OCI-LY1 (cell line): ENCODE results near the gene DHX9.

Experiments used
- H2AFZ ChIP-seq: fragments of 200-600 bp; sonication (generic), shearing (Covaris generic); 2 replicates; pipeline ENCODE4 v1.6.0; 2014; ENCODE audit warnings: antibody characterized with exemption, mild to moderate bottlenecking, low read length
- H3F3A ChIP-seq: fragments of 200-600 bp; sonication (generic), shearing (Covaris generic); 2 replicates; pipeline ENCODE4 v1.6.0; 2014; ENCODE audit warnings: mild to moderate bottlenecking, antibody characterized with exemption, low read length, moderate library complexity; ENCODE audit not compliant: insufficient read depth
- H3K27ac ChIP-seq: fragments of 200-600 bp; sonication (generic); 2 replicates; pipeline ENCODE4 v1.5.1; 2014; ENCODE audit warnings: low read length, mixed run types, mild to moderate bottlenecking, low read depth; ENCODE audit not compliant: poor library complexity, severe bottlenecking
- H3K27me3 ChIP-seq: fragments of 200-600 bp; sonication (generic); 2 replicates; pipeline ENCODE4 v1.6.0; 2014; ENCODE audit warnings: antibody characterized with exemption, mild to moderate bottlenecking, low read length, moderate library complexity; ENCODE audit not compliant: insufficient read depth
- H3K36me3 ChIP-seq: fragments of 200-600 bp; sonication (generic); 2 replicates; pipeline ENCODE4 v1.6.1; 2014; ENCODE audit warnings: mild to moderate bottlenecking, antibody characterized with exemption, low read length, moderate library complexity, mixed read lengths; ENCODE audit not compliant: insufficient read depth
- H3K4me1 ChIP-seq: fragments of 200-600 bp; sonication (generic); 2 replicates; pipeline ENCODE4 v1.5.1; 2014; ENCODE audit warnings: mild to moderate bottlenecking, low read length, moderate library complexity; ENCODE audit not compliant: insufficient read depth, severe bottlenecking
- H3K4me2 ChIP-seq: fragments of 200-600 bp; sonication (generic), shearing (Covaris generic); 2 replicates; pipeline ENCODE4 v1.6.1; 2014; ENCODE audit warnings: low read length
- H3K4me3 ChIP-seq: fragments of 200-600 bp; sonication (generic); 2 replicates; pipeline ENCODE4 v1.5.1; 2014; ENCODE audit warnings: low read length, low read depth, mild to moderate bottlenecking, mixed read lengths; ENCODE audit not compliant: poor library complexity, severe bottlenecking
- H3K79me2 ChIP-seq: fragments of 200-600 bp; shearing (Covaris generic); 2 replicates; pipeline ENCODE4 v1.6.1; 2016; ENCODE audit warnings: mixed run types, low read length, mixed read lengths; ENCODE audit not compliant: insufficient read depth
- H3K9ac ChIP-seq: fragments of 200-600 bp; sonication (generic), shearing (Covaris generic); 2 replicates; pipeline ENCODE4 v1.6.1; 2014; ENCODE audit warnings: mild to moderate bottlenecking, low read length, mixed read lengths
- H3K9me2 ChIP-seq: fragments of 200-600 bp; sonication (generic), shearing (Covaris generic); 2 replicates; pipeline ENCODE4 v1.6.1; 2014; ENCODE audit warnings: low read depth, mild to moderate bottlenecking, low read length, mixed read lengths
- H3K9me3 ChIP-seq: fragments of 200-600 bp; shearing (Covaris generic); 2 replicates; pipeline ENCODE4 v1.6.1; 2014; ENCODE audit warnings: low read length, mixed read lengths
- H4K20me1 ChIP-seq: fragments of 200-600 bp; sonication (generic), shearing (Covaris generic); 2 replicates; pipeline ENCODE4 v1.6.0; 2016; ENCODE audit warnings: mild to moderate bottlenecking, low read length; ENCODE audit not compliant: insufficient read depth
- CTCF ChIP-seq: fragments of 200-600 bp; sonication (generic), shearing (Covaris generic); IDR thresholded peaks from 2 replicates; pipeline ENCODE4 v1.5.1; 2017; ENCODE audit warnings: mild to moderate bottlenecking, antibody characterized with exemption, low read length, moderate library complexity, mixed read lengths
- EZH2 ChIP-seq: fragments of 200-600 bp; sonication (generic), shearing (Covaris generic); IDR thresholded peaks from 2 replicates; pipeline ENCODE4 v1.8.0; 2017; ENCODE audit warnings: borderline replicate concordance, mixed run types, mild to moderate bottlenecking, antibody characterized with exemption, low read length, moderate library complexity, mixed read lengths

DHX9 gene

GRCh38 chr1:182794676-182795201, 44.4 kb upstream of the DHX9 start:
- no peak for TF ChIP-seq CTCF
- TF ChIP-seq EZH2, result no peak
- no peaks in the 10 kb centered on the region for H3K9me2 ChIP-seq

GRCh38 chr1:182795563-182796228, 43.5 kb upstream of the DHX9 start:
- TF ChIP-seq CTCF, result no peak
- TF ChIP-seq EZH2, result no peak
- Histone ChIP-seq H3K27me3 (no peaks in the 10 kb centered on the region), H3F3A (no peaks in the 10 kb centered on the region), H3K79me2 (no peaks in the 10 kb centered on the region), H3K4me1 (peaks cover 6% of the 10 kb centered on the region), H3K9me3 (no peaks in the 10 kb centered on the region), H3K4me3 (no peak overlapping the region), H2AFZ (no peak overlapping the region), H3K4me2 (no peak overlapping the region), H3K36me3 (no peaks in the 10 kb centered on the region), H3K9ac (no peak overlapping the region), H3K9me2 (no peaks in the 10 kb centered on the region), H4K20me1 (no peaks in the 10 kb centered on the region), H3K27ac (no peak overlapping the region)

More at GRCh38 chr1:182794676-182795201, 44.4 kb upstream of the DHX9 start:
- no peak overlapping the region for H3K27ac ChIP-seq
- H3F3A ChIP-seq, result no peaks in the 10 kb centered on the region
- no peak overlapping the region for H2AFZ ChIP-seq
- no peaks in the 10 kb centered on the region for H3K9me3 ChIP-seq
- H3K79me2 ChIP-seq, result no peaks in the 10 kb centered on the region
- no peak overlapping the region for H3K4me3 ChIP-seq
- no peaks in the 10 kb centered on the region for H4K20me1 ChIP-seq
- peaks cover 12% of the 10 kb centered on the region for H3K4me1 ChIP-seq
- no peaks in the 10 kb centered on the region for H3K36me3 ChIP-seq
- no peak overlapping the region for H3K9ac ChIP-seq
- no peaks in the 10 kb centered on the region for H3K27me3 ChIP-seq
- H3K4me2 ChIP-seq, result no peak overlapping the region

- Histone ChIP-seq H4K20me1 (no peaks in the 10 kb centered on the region), H3K4me1 (no peaks in the 10 kb centered on the region), H3K79me2 (no peaks in the 10 kb centered on the region), H3K36me3 (no peaks in the 10 kb centered on the region), H3K4me3 (no peak overlapping the region), H3K27me3 (no peaks in the 10 kb centered on the region), H2AFZ (no peak overlapping the region), H3K4me2 (no peak overlapping the region), H3K9me2 (no peaks in the 10 kb centered on the region), H3F3A (no peaks in the 10 kb centered on the region), H3K9me3 (no peaks in the 10 kb centered on the region), H3K27ac (no peak overlapping the region), H3K9ac (no peak overlapping the region)
- TF ChIP-seq EZH2 (no peak), CTCF (no peak)
Measured at GRCh38 chr1:182802006-182802803, 36.9 kb upstream of the DHX9 start.
